Psoas muscle (tissue), 8 donors: ENCODE results near the gene CLASP1. TPM values are rescaled to one million over a fixed set of nuclear protein-coding genes. Genes with fewer than 3 reads are reported as not detected.

Experiments used
- ATAC-seq, 4 donors: fragments of 200-7000 bp; cut with Tn5 transposase; one replicate each; pipeline ENCODE4 v1.9.1; 2020; ENCODE audit warnings: moderate library complexity in 3 of 4, mild to moderate bottlenecking in 2 of 4
- DNase-seq, 2 donors: peaks; one replicate each; pipeline ENCODE4 v3.0.0-alpha.2; 2020
- H3K27ac ChIP-seq: fragments of 200-600 bp; one replicate; pipeline ENCODE4 v1.8.0; 2022
- H3K27me3 ChIP-seq, 3 donors: fragments of 200-600 bp in 1 of 3; one replicate each; pipeline versions ENCODE4 v1.6.1 to v1.8.0; 2013 to 2022; ENCODE audit warnings: low read length in 2 of 3, mild to moderate bottlenecking in 2 of 3, moderate library complexity in 1 of 3; ENCODE audit not compliant: insufficient read depth in 3 of 3
- H3K36me3 ChIP-seq, 2 donors: fragments of 200-600 bp in 1 of 2; one replicate each; pipeline versions ENCODE4 v1.6.1 to v1.8.0; 2013 to 2022; ENCODE audit warnings: low read depth in 1 of 2, mild to moderate bottlenecking in 1 of 2, moderate library complexity in 1 of 2; ENCODE audit not compliant: insufficient read depth in 1 of 2
- H3K4me1 ChIP-seq: fragments of 200-600 bp; one replicate; pipeline ENCODE4 v1.8.0; 2022
- H3K4me3 ChIP-seq: fragments of 200-600 bp; one replicate; pipeline ENCODE4 v1.8.0; 2022; ENCODE audit warnings: mild to moderate bottlenecking
- H3K9me3 ChIP-seq: fragments of 200-600 bp; one replicate; pipeline ENCODE4 v1.8.0; 2022
- CTCF ChIP-seq: fragments of 200-600 bp; IDR thresholded peaks from one replicate; pipeline ENCODE4 v1.8.0; 2022; ENCODE audit warnings: antibody characterized with exemption
- WGBS, 3 donors: extraction: QIAGEN DNeasy Blood & Tissue Kit; methylation state at CpG; one replicate each; pipeline versions ENCODE4 v1.1.6 to v1.1.7; 2013; 5-methylcytosine and 5-hydroxymethylcytosine counted together
- intact Hi-C, 2 donors: fragments of 100-400 bp; cut with DNase I; formaldehyde crosslinking; loops; one replicate each; pipeline versions ENCODE4 v1.11.0 to v1.14.2; 2022
- polyA plus RNA-seq, 3 donors: library from polyadenylated mRNA; stranded (reverse); fragments of 200-250 nt; gene quantifications; one replicate each; pipeline ENCODE4 v1.2.3, GENCODE V29; 2013
- total RNA-seq, 4 donors: library from RNA; stranded (reverse); fragmentation: NEBNext Ultra II Directional in 2 of 4; extraction: Animal tissue kit (Norgen Biotek cat#: 25700) in 2 of 4; gene quantifications; one replicate each; pipeline versions ENCODE4 v1.2.1 to v1.2.4, GENCODE V29; 2021 to 2023
- donor health status: healthy with polysubstance abuse.
- donor health status: DM: no; HTN: no; CAD: no; lungs with moderate emphysema.
- donor health status: Bipolar disorder and iron deficiency.
- donor health status: healthy.
- donor health status: DM: yes; HTN: yes; CAD: no.
- donor health status: DM: no; HTN: no; CAD: no.
- donor health status: DM: no; HTN: no; CAD: no.
- donor health status: DM: yes; HTN: yes; CAD: no.

The CLASP1 gene
- total and polyA plus RNA-seq, 7 donors: 11.6 to 60.7 (median 38.8) TPM

DNA sequence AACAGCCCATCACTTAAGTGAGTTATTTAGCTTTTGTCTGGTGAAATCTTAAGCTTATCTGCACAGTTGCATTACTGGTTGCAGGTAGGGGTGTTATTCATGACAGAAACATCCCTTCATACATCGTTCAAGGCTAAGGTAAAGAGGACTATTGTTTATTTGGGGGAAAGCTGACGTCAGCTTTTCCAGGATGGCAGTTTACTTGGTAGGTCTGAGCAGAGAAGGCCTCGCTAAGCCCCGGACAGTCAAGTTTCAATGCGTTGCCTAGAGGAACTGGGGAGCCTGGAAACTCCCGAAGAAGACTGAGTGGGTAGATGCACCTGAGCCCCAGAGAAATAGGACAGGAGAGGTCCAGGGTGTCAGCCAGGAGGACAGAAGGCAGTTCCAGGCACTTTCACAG, 116.4 kb downstream of the CLASP1 start:
- intact Hi-C loops: loop anchor here (2.0 to 5.0 kb wide), 6 partner anchors 34 to 204 kb away; partner anchors contain the start of genes CLASP1 (in 1 of the 2) and NIFK (in 1 of the 2)
- Histone ChIP-seq H3K36me3 (peaks cover 0 to 3% of the 10 kb centered on the region in 2 donors), H3K4me3 (no peak overlapping the region), H3K27ac (peak overlapping the region; percentile 99), H3K4me1 (peaks cover 37% of the 10 kb centered on the region), H3K27me3 (no peaks in the 10 kb centered on the region), H3K9me3 (no peaks in the 10 kb centered on the region)
- DNase-seq: no peak
- 25 to 42% (median 32%) methylated on average over 6 of the region's 6 CpGs for WGBS, 3 donors
- no peak for ATAC-seq
- no peak for TF ChIP-seq CTCF

GRCh38 chr2:121532347-121532766, 116.9 kb downstream of the CLASP1 start:
- intact Hi-C loops: loop anchor here (2.0 to 5.0 kb wide), 6 partner anchors 34 to 205 kb away; partner anchors contain the start of genes CLASP1 (in 1 of the 2) and NIFK (in 1 of the 2)
- Histone ChIP-seq H3K27ac (peak overlapping the region; percentile 99), H3K27me3 (no peaks in the 10 kb centered on the region), H3K4me1 (peaks cover 39% of the 10 kb centered on the region), H3K4me3 (no peak overlapping the region), H3K36me3 (peaks cover 0 to 3% of the 10 kb centered on the region in 2 donors), H3K9me3 (no peaks in the 10 kb centered on the region)
- 10 to 26% (median 17%) methylated on average over 4 of the region's 4 CpGs for WGBS, 3 donors
- ATAC-seq (no peak), DNase-seq (no peak)
- no peak for TF ChIP-seq CTCF

DNA sequence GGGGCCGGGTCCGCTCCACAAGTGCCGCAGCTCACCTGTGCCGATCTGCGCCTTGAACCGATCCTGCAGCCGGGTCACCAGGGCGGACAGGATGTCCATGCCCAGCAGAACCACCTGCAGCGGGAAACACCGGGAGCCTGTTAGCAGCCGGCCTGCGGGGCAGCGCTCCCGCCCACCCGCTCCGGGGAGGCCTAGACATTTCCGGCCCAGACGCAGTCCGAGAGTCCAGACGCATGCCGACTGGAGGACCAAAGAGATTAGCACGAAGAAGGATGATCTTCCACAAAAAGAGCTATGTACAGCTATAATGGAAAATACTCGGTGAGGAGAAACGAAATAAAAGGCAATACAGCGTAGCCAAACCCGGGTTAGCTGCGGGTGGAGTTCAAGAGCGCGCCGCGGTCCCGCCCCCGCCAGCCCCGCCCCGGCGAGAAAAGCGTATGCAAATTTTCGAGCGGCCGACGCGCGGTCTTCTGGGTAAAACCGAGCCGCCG, 119.0 kb downstream of the CLASP1 start:
- Histone ChIP-seq H3K27me3 (no peaks in the 10 kb centered on the region), H3K4me3 (peak overlapping the region; percentile 89), H3K9me3 (no peaks in the 10 kb centered on the region), H3K36me3 (peaks cover 3 to 9% of the 10 kb centered on the region in 2 donors), H3K4me1 (peaks cover 44% of the 10 kb centered on the region), H3K27ac (peak overlapping the region; percentile 99)
- TF ChIP-seq CTCF: no peak
- DNase-seq (peak; percentile 84 to 92), ATAC-seq (peak; percentile 77 to 83 (median 78))
- 0% methylated on average over 46 of the region's 46 CpGs for WGBS, 3 donors
- intact Hi-C loops: loop anchor here (2.0 to 5.0 kb wide), 5 partner anchors 37 to 207 kb away; partner anchors contain the start of genes CLASP1 (in 2 of the 2) and NIFK (in 1 of the 2)

- Histone ChIP-seq H3K4me3 (peak overlapping the region; percentile 89), H3K27ac (peak overlapping the region; percentile 99), H3K36me3 (peaks cover 3 to 15% of the 10 kb centered on the region in 2 donors), H3K27me3 (no peaks in the 10 kb centered on the region), H3K9me3 (no peaks in the 10 kb centered on the region), H3K4me1 (peaks cover 40% of the 10 kb centered on the region)
- 7 to 13% (median 9%) methylated on average over 14 to 19 of the region's 19 CpGs for WGBS, 3 donors
- intact Hi-C loops: loop anchor here (2.0 to 5.0 kb wide), 5 partner anchors 38 to 208 kb away; partner anchors contain the start of genes CLASP1 (in 2 of the 2) and NIFK (in 1 of the 2)
- no peak for TF ChIP-seq CTCF
- ATAC-seq (peak; percentile 25 to 48 (median 37)), DNase-seq (peak in 1 of 2 donors; percentile 76)
Observed at GRCh38 chr2:121529439-121530211, 119.6 kb downstream of the CLASP1 start.
